Adrenal gland (tissue), 12 donors: ENCODE results near the gene GMEB1. TPM values are rescaled to one million over a fixed set of nuclear protein-coding genes. Genes with fewer than 3 reads are reported as not detected.
"Not testable (repeated sequence)": the region's sequence is repeated elsewhere in the genome, so short reads cannot be mapped to it uniquely, and the experiment has no call there.

ENCODE experiments used
- DNase-seq, 7 donors: peaks; one replicate each; pipeline ENCODE4 v3.0.0-alpha.2; 2019 to 2020
- H3K27ac ChIP-seq, 5 donors: fragments of 200-600 bp; sonication (generic) in 4 of 5; 1 replicate in 3 of 5; 2 replicates in 2 of 5; pipeline versions ENCODE4 v1.5.1 to v1.8.0; 2016 to 2020; ENCODE audit warnings: mild to moderate bottlenecking in 1 of 5
- H3K27me3 ChIP-seq: fragments of 200-600 bp; 2 replicates; pipeline ENCODE4 v1.8.0; 2021
- H3K36me3 ChIP-seq, 2 donors: fragments of 200-600 bp; replicated peaks in 1 of 2; 1 replicate in 1 of 2; 2 replicates in 1 of 2; pipeline versions ENCODE4 v1.5.1 to v1.8.0; 2018 to 2022
- H3K4me1 ChIP-seq, 2 donors: fragments of 200-600 bp; replicated peaks in 1 of 2; 1 replicate in 1 of 2; 2 replicates in 1 of 2; pipeline versions ENCODE4 v1.5.1 to v1.8.0; 2018 to 2021
- H3K4me3 ChIP-seq, 4 donors: fragments of 200-600 bp; sonication (generic) in 3 of 4; one replicate each; pipeline ENCODE4 v1.5.1; 2016 to 2018
- H3K9me3 ChIP-seq, 3 donors: fragments of 200-600 bp; sonication (generic) in 1 of 3; replicated peaks in 1 of 3; 1 replicate in 2 of 3; 2 replicates in 1 of 3; pipeline versions ENCODE4 v1.5.1 to v1.8.0; 2016 to 2021
- POLR2A ChIP-seq, 2 donors: fragments of 450-650 bp; IDR thresholded peaks; one replicate each; pipeline ENCODE4 v1.6.1; 2017; ENCODE audit warnings: antibody characterized with exemption in 2 of 2, mild to moderate bottlenecking in 2 of 2, moderate library complexity in 1 of 2
- WGBS, 4 donors: extraction: QIAGEN DNeasy Blood & Tissue Kit in 2 of 4; methylation state at CpG; one replicate each; pipeline versions ENCODE4 v1.1.5 to v1.1.7; 2013 to 2017; 5-methylcytosine and 5-hydroxymethylcytosine counted together
- intact Hi-C, 2 donors: fragments of 100-400 bp; cut with DNase I; formaldehyde crosslinking; loops; one replicate each; pipeline versions ENCODE4 v1.14.1 to v1.15.0; 2022 to 2023
- polyA plus RNA-seq, 3 donors: library from polyadenylated mRNA; stranded (reverse); fragments of 200-250 nt in 2 of 3; fragments of 350-450 nt in 1 of 3; fragmentation: Illumina TruSeq in 1 of 3; extraction: RNeasy Lipid Tissue Mini Kit (QIAGEN cat#74804) in 1 of 3; gene quantifications; one replicate each; pipeline ENCODE4 v1.2.3, GENCODE V29; 2013 to 2014
- total RNA-seq, 9 donors: library from RNA; depleted of rRNA in 4 of 9; stranded (reverse); fragments of >200 nt in 4 of 9; fragments of 120-200 nt in 1 of 9; fragmentation: NEBNext Ultra II Directional in 1 of 9; extraction: Animal tissue kit (Norgen Biotek cat#: 25700) in 1 of 9; gene quantifications; one replicate each; pipeline versions ENCODE4 v1.1.0 to v1.2.4, GENCODE V29; 2013 to 2023
- TF ChIP-seq, protein P1 (sequence below), 6 experiments: fragments of 450-650 bp in 4 of 6; fragments of 200-600 bp in 2 of 6; sonication (generic) in 1 of 6; IDR thresholded peaks; 1 replicate in 5 of 6; 2 replicates in 1 of 6; pipeline versions ENCODE4 v1.5.1 to v1.8.0; 2016 to 2021; ENCODE audit warnings: antibody characterized with exemption in 6 of 6, mild to moderate bottlenecking in 2 of 6, moderate library complexity in 1 of 6
- donor health status: healthy with polysubstance abuse.
- donor health status: Bipolar disorder and iron deficiency.
- donor health status: DM: yes; HTN: yes; CAD: no.
- donor health status: DM: no; HTN: no; CAD: no.
- donor health status: DM: no; HTN: no; CAD: no.
- donor health status: DM: yes; HTN: yes; CAD: no.

The GMEB1 gene
- total and polyA plus RNA-seq, 12 donors: 3.6 to 27.0 (median 9.2) TPM

GRCh38 chr1:28680151-28680550 is 11.6 kb downstream of the GMEB1 start:
- TF ChIP-seq POLR2A (IDR thresholded peaks at IDR 0.05): no peak
- TF ChIP-seq, protein P1, sequence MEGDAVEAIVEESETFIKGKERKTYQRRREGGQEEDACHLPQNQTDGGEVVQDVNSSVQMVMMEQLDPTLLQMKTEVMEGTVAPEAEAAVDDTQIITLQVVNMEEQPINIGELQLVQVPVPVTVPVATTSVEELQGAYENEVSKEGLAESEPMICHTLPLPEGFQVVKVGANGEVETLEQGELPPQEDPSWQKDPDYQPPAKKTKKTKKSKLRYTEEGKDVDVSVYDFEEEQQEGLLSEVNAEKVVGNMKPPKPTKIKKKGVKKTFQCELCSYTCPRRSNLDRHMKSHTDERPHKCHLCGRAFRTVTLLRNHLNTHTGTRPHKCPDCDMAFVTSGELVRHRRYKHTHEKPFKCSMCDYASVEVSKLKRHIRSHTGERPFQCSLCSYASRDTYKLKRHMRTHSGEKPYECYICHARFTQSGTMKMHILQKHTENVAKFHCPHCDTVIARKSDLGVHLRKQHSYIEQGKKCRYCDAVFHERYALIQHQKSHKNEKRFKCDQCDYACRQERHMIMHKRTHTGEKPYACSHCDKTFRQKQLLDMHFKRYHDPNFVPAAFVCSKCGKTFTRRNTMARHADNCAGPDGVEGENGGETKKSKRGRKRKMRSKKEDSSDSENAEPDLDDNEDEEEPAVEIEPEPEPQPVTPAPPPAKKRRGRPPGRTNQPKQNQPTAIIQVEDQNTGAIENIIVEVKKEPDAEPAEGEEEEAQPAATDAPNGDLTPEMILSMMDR (IDR thresholded peaks at IDR 0.05): no peak
- Histone ChIP-seq H3K9me3 (no peaks in the 10 kb centered on the region), H3K4me3 (no peak overlapping the region), H3K27ac (no peak overlapping the region), H3K27me3 (no peaks in the 10 kb centered on the region), H3K36me3 (peaks cover 0 to 9% of the 10 kb centered on the region in 2 donors), H3K4me1 (peaks cover 0 to 3% of the 10 kb centered on the region in 2 donors)
- no peak for DNase-seq
- 71 to 92% (median 78%) methylated on average over 4 of the region's 4 CpGs for WGBS, 4 donors
- intact Hi-C loops: no loop called here

GRCh38 chr1:28682840-28683239 is 14.3 kb downstream of the GMEB1 start:
- TF ChIP-seq, protein P1 (IDR thresholded peaks at IDR 0.05): no peak
- TF ChIP-seq POLR2A (IDR thresholded peaks at IDR 0.05): no peak
- Histone ChIP-seq H3K4me3 (no peak overlapping the region), H3K36me3 (peaks cover 0 to 9% of the 10 kb centered on the region in 2 donors), H3K4me1 (no peaks in the 10 kb centered on the region), H3K9me3 (no peaks in the 10 kb centered on the region), H3K27ac (no peak overlapping the region), H3K27me3 (no peaks in the 10 kb centered on the region)
- DNase-seq: no peak
- intact Hi-C loops: no loop called here
- 92 to 97% (median 94%) methylated on average over 6 of the region's 6 CpGs for WGBS, 4 donors

GRCh38 chr1:28684937-28685336 is 16.4 kb downstream of the GMEB1 start:
- Histone ChIP-seq H3K27me3 (no peaks in the 10 kb centered on the region), H3K9me3 (no peaks in the 10 kb centered on the region), H3K27ac (no peak overlapping the region), H3K4me1 (no peaks in the 10 kb centered on the region), H3K36me3 (peaks cover 0 to 9% of the 10 kb centered on the region in 2 donors), H3K4me3 (no peak overlapping the region)
- intact Hi-C loops: no loop called here
- 90 to 96% (median 93%) methylated on average over 4 of the region's 4 CpGs for WGBS, 4 donors
- TF ChIP-seq POLR2A (IDR thresholded peaks at IDR 0.05): no peak
- TF ChIP-seq, protein P1 (IDR thresholded peaks at IDR 0.05): no peak
- DNase-seq: no peak

DNA sequence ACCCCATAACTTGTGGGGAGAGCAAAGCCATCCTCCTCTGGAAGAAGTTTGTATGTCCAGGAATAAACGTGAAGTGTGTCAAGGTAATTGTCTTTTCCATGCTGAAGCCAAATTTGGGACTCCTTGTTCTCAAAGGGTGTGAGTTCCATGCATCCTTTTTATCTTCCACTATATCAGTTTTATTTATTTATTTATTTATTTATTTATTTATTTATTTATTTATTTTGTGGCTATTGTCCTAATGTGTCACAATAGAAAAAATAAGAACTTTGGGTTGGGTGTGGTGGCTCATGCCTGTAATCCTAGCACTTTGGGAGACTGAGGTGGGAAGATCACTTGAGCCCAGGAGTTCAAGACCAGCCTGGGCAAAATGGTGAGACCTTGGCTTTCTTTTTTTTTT is 23.0 kb downstream of the GMEB1 start:
- H3K27me3 ChIP-seq, H3K4me1 ChIP-seq, H3K4me3 ChIP-seq, DNase-seq, H3K9me3 ChIP-seq, intact Hi-C loops, H3K27ac ChIP-seq: not testable (repeated sequence)
- peaks cover 0 to 30% of the 10 kb centered on the region in 2 donors for H3K36me3 ChIP-seq
- 80 to 97% (median 88%) methylated on average over 1 of the region's 1 CpG for WGBS, 4 donors

- TF ChIP-seq, protein P1 (IDR thresholded peaks at IDR 0.05): no peak
- no peak for TF ChIP-seq POLR2A (IDR thresholded peaks at IDR 0.05)
- Histone ChIP-seq H3K4me3 (no peak overlapping the region), H3K9me3 (no peaks in the 10 kb centered on the region), H3K27me3 (no peaks in the 10 kb centered on the region), H3K4me1 (no peaks in the 10 kb centered on the region), H3K27ac (no peak overlapping the region), H3K36me3 (peaks cover 0 to 31% of the 10 kb centered on the region in 2 donors)
- no peak for DNase-seq
- intact Hi-C loops: no loop called here
- 82 to 87% (median 83%) methylated on average over 3 of the region's 3 CpGs for WGBS, 4 donors
Measured at GRCh38 chr1:28703629-28704028, 35.0 kb downstream of the GMEB1 start.
